IPS DF 6.9 (cell line): ENCODE data around the gene LINC01488.

Experiments used
- DNase-seq: peaks from one replicate; pipeline ENCODE4 v3.0.0-alpha.2; 2013; ENCODE audit warnings: low read depth, low spot score
- H3K27ac ChIP-seq: one replicate; pipeline ENCODE4 v1.5.1; 2013; ENCODE audit warnings: low read length, control low read depth
- H3K27me3 ChIP-seq: 2 replicates; pipeline ENCODE4 v1.6.1; 2013; ENCODE audit warnings: mild to moderate bottlenecking, low read length; ENCODE audit not compliant: control insufficient read depth, insufficient read depth
- H3K36me3 ChIP-seq: 2 replicates; pipeline ENCODE4 v1.6.1; 2013; ENCODE audit warnings: low read length; ENCODE audit not compliant: control insufficient read depth, insufficient read depth
- H3K4me1 ChIP-seq: 2 replicates; pipeline ENCODE4 v1.6.1; 2013; ENCODE audit warnings: low read length; ENCODE audit not compliant: control insufficient read depth, insufficient read depth
- H3K4me3 ChIP-seq: 2 replicates; pipeline ENCODE4 v1.5.1; 2013; ENCODE audit warnings: mild to moderate bottlenecking, low read length
- H3K9me3 ChIP-seq: 2 replicates; pipeline ENCODE4 v1.6.1; 2013; ENCODE audit warnings: low read length, inconsistent platforms; ENCODE audit not compliant: control insufficient read depth, insufficient read depth
- WGBS: extraction: QIAGEN DNeasy Blood & Tissue Kit; methylation state at CpG from one replicate; pipeline ENCODE4 v1.1.7; 2013; ENCODE audit warnings: mixed read lengths, missing lambda C conversion rate; ENCODE audit not compliant: insufficient read length, insufficient coverage; 5-methylcytosine and 5-hydroxymethylcytosine counted together

Gene LINC01488

DNA sequence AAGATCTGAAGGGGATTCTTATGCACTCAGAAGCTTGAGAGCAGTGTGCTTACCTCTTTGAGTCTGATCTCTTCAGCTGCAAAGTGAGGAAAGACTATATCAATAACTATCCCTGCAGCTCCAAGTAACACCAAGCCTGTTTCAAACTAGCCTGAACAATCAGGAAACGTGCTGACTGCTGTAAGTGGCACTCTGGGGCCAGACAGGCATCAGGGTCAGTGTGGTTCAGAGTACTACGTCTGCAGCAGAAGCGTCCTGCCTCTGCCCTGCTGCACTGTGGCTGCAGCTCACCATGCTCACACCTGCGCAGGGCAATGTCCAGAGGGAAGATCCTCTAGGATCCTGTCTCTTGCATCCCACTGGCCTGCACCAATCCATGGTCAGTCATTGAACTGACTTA is 25.5 kb upstream of the LINC01488 start:
- H3K36me3 ChIP-seq, result no peaks in the 10 kb centered on the region
- DNase-seq, result no peak
- no peak overlapping the region for H3K4me3 ChIP-seq
- WGBS, result no CpG with 5 or more reads among the region's 4 CpGs
- H3K27me3 ChIP-seq, result no peaks in the 10 kb centered on the region
- H3K27ac ChIP-seq, result no peak overlapping the region
- peaks cover 2% of the 10 kb centered on the region; the same call in 1 of the 2 replicates for H3K9me3 ChIP-seq
- H3K4me1 ChIP-seq, result 0 out of 2 replicates have a peak, but pooled peaks cover 2% of the 10 kb centered on the region

DNA sequence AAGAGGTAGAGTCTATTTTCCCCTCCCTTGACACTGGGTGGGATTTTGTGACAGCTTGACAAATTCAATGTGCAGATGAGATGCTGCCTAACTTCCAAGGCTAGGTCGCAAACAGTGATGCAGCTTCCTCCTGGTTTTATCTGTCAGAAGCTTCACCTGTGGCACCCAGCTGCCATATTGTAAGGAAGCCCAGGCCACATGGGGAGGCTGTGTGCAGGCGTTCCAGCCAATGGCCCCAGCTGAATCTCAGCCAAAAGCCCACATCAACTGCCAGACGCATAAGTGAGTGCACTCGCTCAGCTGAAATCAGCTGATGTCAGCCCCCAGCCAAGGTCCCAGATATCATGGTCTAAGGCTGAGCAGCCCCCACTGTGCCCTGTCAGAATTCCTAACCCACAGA is 24.8 kb upstream of the LINC01488 start:
- Histone ChIP-seq H3K4me1 (0 out of 2 replicates have a peak, but pooled peaks cover 2% of the 10 kb centered on the region), H3K36me3 (no peaks in the 10 kb centered on the region), H3K27me3 (no peaks in the 10 kb centered on the region), H3K4me3 (no peak overlapping the region), H3K9me3 (peaks cover 2% of the 10 kb centered on the region; the same call in 1 of the 2 replicates), H3K27ac (no peak overlapping the region)
- DNase-seq, result no peak
- no CpG with 5 or more reads among the region's 4 CpGs for WGBS

DNA sequence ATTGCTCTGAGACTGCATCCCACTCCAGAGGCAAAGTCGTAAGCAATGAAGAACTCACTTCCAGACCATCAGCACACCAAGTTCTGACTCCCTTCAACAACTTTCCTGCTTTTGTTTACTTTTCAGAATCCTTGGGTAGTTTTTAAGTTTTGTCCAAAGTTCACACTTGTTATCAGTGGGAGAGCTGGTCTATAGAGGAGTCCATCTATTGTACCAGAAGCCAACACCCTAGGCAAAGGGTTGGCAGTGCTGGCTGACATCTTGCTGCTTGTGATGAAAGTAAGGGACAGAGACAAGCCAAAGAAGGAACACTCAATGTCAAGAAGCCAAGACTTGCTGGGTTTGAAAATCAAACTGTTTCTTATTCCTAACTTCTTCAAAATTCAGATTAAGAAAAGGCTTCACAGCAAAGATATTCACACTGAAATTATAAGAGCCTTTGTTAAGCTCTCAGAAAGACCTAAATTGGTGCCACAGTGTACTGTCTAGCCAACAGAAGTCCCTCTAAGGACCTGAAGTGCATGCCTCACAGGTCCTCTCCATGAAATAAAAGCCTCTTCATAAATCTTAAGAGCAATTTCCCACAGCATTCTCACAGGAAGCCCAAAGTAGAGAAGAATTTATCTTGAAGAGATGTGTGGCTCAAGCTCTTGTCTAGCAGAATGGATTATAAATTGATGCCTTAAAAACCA is 21.5 kb upstream of the LINC01488 start:
- Histone ChIP-seq H3K27ac (no peak overlapping the region), H3K27me3 (no peaks in the 10 kb centered on the region)
- WGBS, result no CpG with 5 or more reads among the region's 1 CpG

GRCh38 chr11:69460540-69461257 is 20.8 kb upstream of the LINC01488 start:
- Histone ChIP-seq H3K4me1 (peaks cover 1% of the 10 kb centered on the region; the same call in 1 of the 2 replicates), H3K36me3 (no peaks in the 10 kb centered on the region), H3K9me3 (peaks cover 2% of the 10 kb centered on the region; the same call in 1 of the 2 replicates), H3K4me3 (no peak overlapping the region), H3K27ac (no peak overlapping the region), H3K27me3 (no peaks in the 10 kb centered on the region)
- DNase-seq, result no peak
- no CpG with 5 or more reads among the region's 1 CpG for WGBS

More for the DNA sequence above, 21.5 kb upstream of the LINC01488 start:
- Histone ChIP-seq H3K36me3 (no peaks in the 10 kb centered on the region), H3K4me1 (peaks cover 1% of the 10 kb centered on the region; the same call in 1 of the 2 replicates), H3K4me3 (no peak overlapping the region), H3K9me3 (peaks cover 2% of the 10 kb centered on the region; the same call in 1 of the 2 replicates)
- DNase-seq, result no peak

- DNase-seq, result no peak
- Histone ChIP-seq H3K4me3 (no peak overlapping the region; the same call in 1 of the 2 replicates), H3K27me3 (no peaks in the 10 kb centered on the region), H3K9me3 (peaks cover 2% of the 10 kb centered on the region; the same call in 1 of the 2 replicates), H3K36me3 (no peaks in the 10 kb centered on the region), H3K27ac (no peak overlapping the region), H3K4me1 (peaks cover 1% of the 10 kb centered on the region; the same call in 1 of the 2 replicates)
- WGBS, result 100% methylated on average over 2 of the region's 7 CpGs
Observed at GRCh38 chr11:69461272-69461962, 20.0 kb upstream of the LINC01488 start.

GRCh38 chr11:69462106-69462951 is 19.1 kb upstream of the LINC01488 start:
- Histone ChIP-seq H3K27me3 (no peaks in the 10 kb centered on the region), H3K4me1 (peaks cover 1% of the 10 kb centered on the region; the same call in 1 of the 2 replicates), H3K9me3 (peaks cover 2% of the 10 kb centered on the region; the same call in 1 of the 2 replicates), H3K27ac (no peak overlapping the region), H3K36me3 (no peaks in the 10 kb centered on the region), H3K4me3 (no peak overlapping the region; the same call in 1 of the 2 replicates)
- WGBS, result no CpG with 5 or more reads among the region's 19 CpGs
- no peak for DNase-seq

GRCh38 chr11:69463181-69463994 is 18.1 kb upstream of the LINC01488 start:
- H3K4me1 ChIP-seq, result peaks cover 1% of the 10 kb centered on the region; the same call in 1 of the 2 replicates
- no CpG with 5 or more reads among the region's 14 CpGs for WGBS
- H3K4me3 ChIP-seq, result no peak overlapping the region
- no peak for DNase-seq
- H3K27me3 ChIP-seq, result no peaks in the 10 kb centered on the region
- no peaks in the 10 kb centered on the region for H3K36me3 ChIP-seq
- H3K9me3 ChIP-seq, result peaks cover 2% of the 10 kb centered on the region; the same call in 1 of the 2 replicates
- no peak overlapping the region for H3K27ac ChIP-seq

GRCh38 chr11:69463995-69464960 is 17.2 kb upstream of the LINC01488 start:
- no peaks in the 10 kb centered on the region for H3K36me3 ChIP-seq
- WGBS, result no CpG with 5 or more reads among the region's 16 CpGs

More at GRCh38 chr11:69463995-69464960, 17.2 kb upstream of the LINC01488 start:
- Histone ChIP-seq H3K27ac (no peak overlapping the region), H3K4me3 (no peak overlapping the region), H3K4me1 (peaks cover 1% of the 10 kb centered on the region; the same call in 1 of the 2 replicates), H3K9me3 (peaks cover 2% of the 10 kb centered on the region; the same call in 1 of the 2 replicates), H3K27me3 (no peaks in the 10 kb centered on the region)
- DNase-seq, result no peak
